Activated CD8-positive, alpha-beta T cell treated with anti-CD3 and anti-CD28 coated beads, Interleukin-2, amount 10 ng/mL, durations not matched to agents 7 days and 5 days (primary cell): ENCODE measurements around the gene ADM. TPM values are rescaled to one million over a fixed set of nuclear protein-coding genes. Genes with fewer than 3 reads are reported as not detected.

ENCODE experiments used
- ATAC-seq: fragments of 150-1000 bp; cut with Tn5 transposase; one replicate; pipeline ENCODE4 v1.10.0; 2021; ENCODE audit warnings: moderate library complexity
- CTCF ChIA-PET: fragments of 350-600 bp; sonication (Branson Sonifier 250); formaldehyde crosslinking; loops from one replicate; lab custom pipeline; 2021; ENCODE audit warnings: antibody characterized with exemption; lab: Charles Lee
- POLR2A ChIA-PET: fragments of 350-600 bp; sonication (Branson Sonifier 250); formaldehyde crosslinking; loops from one replicate; lab custom pipeline; 2021; ENCODE audit warnings: antibody characterized with exemption; lab: Charles Lee
- DNase-seq: peaks from one replicate; pipeline ENCODE4 v3.0.0-alpha.2; 2020
- H3K27ac Mint-ChIP-seq: one replicate; pipeline ENCODE4 v1.8.0; 2021; ENCODE audit warnings: mild to moderate bottlenecking, mixed read lengths
- H3K27me3 Mint-ChIP-seq: one replicate; pipeline ENCODE4 v1.8.0; 2021; ENCODE audit warnings: low read depth, mixed read lengths
- H3K36me3 Mint-ChIP-seq: one replicate; pipeline ENCODE4 v1.8.0; 2021; ENCODE audit warnings: low read depth, mixed read lengths
- H3K4me1 Mint-ChIP-seq: one replicate; pipeline ENCODE4 v1.8.0; 2021; ENCODE audit warnings: low read depth, mixed read lengths
- H3K4me3 Mint-ChIP-seq: one replicate; pipeline ENCODE4 v1.8.0; 2021; ENCODE audit warnings: mild to moderate bottlenecking, mixed read lengths
- H3K9me3 Mint-ChIP-seq: one replicate; pipeline ENCODE4 v1.8.0; 2022; ENCODE audit warnings: mixed read lengths; ENCODE audit not compliant: insufficient read depth
- total RNA-seq, 2 experiments: library from RNA; stranded (reverse); gene quantifications; one replicate each; pipeline ENCODE4 v1.2.3, GENCODE V29; 2021

Gene ADM
- total RNA-seq, 2 experiments from 2014 or later: 3.6 to 3.9 TPM

GRCh38 chr11:10305262-10305963, 540 bp downstream of the ADM start:
- Mint-ChIP-seq H3K27ac (no peak overlapping the region), H3K4me1 (peaks cover 63% of the 10 kb centered on the region)
- no peak for DNase-seq

GRCh38 chr11:10305964-10306918, 1.4 kb downstream of the ADM start:
- Mint-ChIP-seq H3K9me3 (no peaks in the 10 kb centered on the region), H3K27me3 (peaks cover 53% of the 10 kb centered on the region), H3K27ac (no peak overlapping the region), H3K4me1 (peaks cover 64% of the 10 kb centered on the region), H3K4me3 (peak overlapping the region; percentile 96), H3K36me3 (peaks cover 6% of the 10 kb centered on the region)
- POLR2A ChIA-PET: no interaction called here
- CTCF ChIA-PET: interaction anchor here (0.9 to 5.5 kb wide), 11 partner anchors 7 to 557 kb away, joined by 3 to 36 read pairs (median 13); no protein-coding TSS in a partner anchor
- no peak for DNase-seq
- ATAC-seq: no peak

More at GRCh38 chr11:10305262-10305963, 540 bp downstream of the ADM start:
- Mint-ChIP-seq H3K9me3 (no peaks in the 10 kb centered on the region), H3K36me3 (peaks cover 6% of the 10 kb centered on the region), H3K27me3 (peaks cover 58% of the 10 kb centered on the region), H3K4me3 (peak overlapping the region; percentile 96)
- POLR2A ChIA-PET: interaction anchor here (1.4 kb wide), 1 partner anchor 12 kb away, joined by 3 read pairs; no protein-coding TSS in a partner anchor
- CTCF ChIA-PET: interaction anchor here (0.9 to 5.5 kb wide), 7 partner anchors 9 to 546 kb away, joined by 3 to 36 read pairs (median 11); no protein-coding TSS in a partner anchor
- peak; percentile 18 for ATAC-seq

GRCh38 chr11:10307022-10307399, 2.1 kb downstream of the ADM start:
- peaks cover 6% of the 10 kb centered on the region for H3K36me3 Mint-ChIP-seq
- ChIA-PET CTCF (interaction anchor here (0.6 to 4.8 kb wide), 29 partner anchors 8 to 772 kb away, joined by 3 to 85 read pairs (median 5); no protein-coding TSS in a partner anchor), POLR2A (no interaction called here)
- no peak for DNase-seq
- H3K27ac Mint-ChIP-seq: peak overlapping the region; percentile 4
- H3K4me3 Mint-ChIP-seq: peak overlapping the region; percentile 96
- H3K4me1 Mint-ChIP-seq: peaks cover 62% of the 10 kb centered on the region
- ATAC-seq: no peak
- no peaks in the 10 kb centered on the region for H3K9me3 Mint-ChIP-seq
- peaks cover 47% of the 10 kb centered on the region for H3K27me3 Mint-ChIP-seq

- ATAC-seq: peak; percentile 73
- peaks cover 46% of the 10 kb centered on the region for H3K27me3 Mint-ChIP-seq
- CTCF ChIA-PET: interaction anchor here (0.6 to 4.8 kb wide), 35 partner anchors 9 to 773 kb away, joined by 3 to 85 read pairs (median 5); no protein-coding TSS in a partner anchor
- H3K9me3 Mint-ChIP-seq: no peaks in the 10 kb centered on the region
- DNase-seq: peak; percentile 84
- H3K4me3 Mint-ChIP-seq: peak overlapping the region; percentile 96
- peaks cover 59% of the 10 kb centered on the region for H3K4me1 Mint-ChIP-seq
- peaks cover 6% of the 10 kb centered on the region for H3K36me3 Mint-ChIP-seq
- POLR2A ChIA-PET: interaction anchor here (0.6 to 1.1 kb wide), 2 partner anchors 105 to 1619 kb away, joined by 3 read pairs; no protein-coding TSS in a partner anchor
- H3K27ac Mint-ChIP-seq: peak overlapping the region; percentile 77
Measured at GRCh38 chr11:10307400-10308200, 2.7 kb downstream of the ADM start.

GRCh38 chr11:10308201-10308954, 3.5 kb downstream of the ADM start:
- H3K4me1 Mint-ChIP-seq: peaks cover 53% of the 10 kb centered on the region

GRCh38 chr11:10309163-10310093, 4.6 kb downstream of the ADM start:
- H3K27ac Mint-ChIP-seq: no peak overlapping the region
- H3K27me3 Mint-ChIP-seq: peaks cover 30% of the 10 kb centered on the region
- ATAC-seq: no peak
- POLR2A ChIA-PET: no interaction called here
- H3K9me3 Mint-ChIP-seq: no peaks in the 10 kb centered on the region
- CTCF ChIA-PET: interaction anchor here (0.9 to 4.8 kb wide), 14 partner anchors 8 to 550 kb away, joined by 3 to 85 read pairs (median 14); no protein-coding TSS in a partner anchor
- H3K36me3 Mint-ChIP-seq: peaks cover 6% of the 10 kb centered on the region
- H3K4me1 Mint-ChIP-seq: peaks cover 43% of the 10 kb centered on the region
- H3K4me3 Mint-ChIP-seq: peak overlapping the region; percentile 6
- DNase-seq: no peak

More at GRCh38 chr11:10308201-10308954, 3.5 kb downstream of the ADM start:
- Mint-ChIP-seq H3K27me3 (peaks cover 40% of the 10 kb centered on the region), H3K27ac (peak overlapping the region; percentile 77), H3K36me3 (peaks cover 6% of the 10 kb centered on the region), H3K4me3 (peak overlapping the region; percentile 96), H3K9me3 (no peaks in the 10 kb centered on the region)
- DNase-seq: no peak
- CTCF ChIA-PET: interaction anchor here (0.9 to 4.8 kb wide), 25 partner anchors 9 to 773 kb away, joined by 3 to 85 read pairs (median 10); no protein-coding TSS in a partner anchor
- POLR2A ChIA-PET: interaction anchor here (0.6 to 1.1 kb wide), 2 partner anchors 106 to 1620 kb away, joined by 3 read pairs; no protein-coding TSS in a partner anchor
- ATAC-seq: no peak

- H3K4me3 Mint-ChIP-seq: no peak overlapping the region
- no peak for DNase-seq
- H3K4me1 Mint-ChIP-seq: peaks cover 46% of the 10 kb centered on the region
- no peaks in the 10 kb centered on the region for H3K9me3 Mint-ChIP-seq
- ChIA-PET POLR2A (interaction anchor here (0.6 kb wide), 1 partner anchor 17 kb away, joined by 3 read pairs; no protein-coding TSS in a partner anchor), CTCF (interaction anchor here (0.9 to 4.8 kb wide), 9 partner anchors 8 to 551 kb away, joined by 3 to 85 read pairs (median 6); no protein-coding TSS in a partner anchor)
- H3K36me3 Mint-ChIP-seq: peaks cover 6% of the 10 kb centered on the region
- no peak overlapping the region for H3K27ac Mint-ChIP-seq
- no peak for ATAC-seq
- peaks cover 27% of the 10 kb centered on the region for H3K27me3 Mint-ChIP-seq
Measured at GRCh38 chr11:10310301-10310841, 5.5 kb downstream of the ADM start.

GRCh38 chr11:10311802-10312201, 6.9 kb downstream of the ADM start:
- Mint-ChIP-seq H3K36me3 (no peaks in the 10 kb centered on the region), H3K9me3 (no peaks in the 10 kb centered on the region)
- POLR2A ChIA-PET: no interaction called here

More at GRCh38 chr11:10311802-10312201, 6.9 kb downstream of the ADM start:
- ATAC-seq (no peak), DNase-seq (no peak)
- Mint-ChIP-seq H3K27ac (no peak overlapping the region), H3K4me3 (no peak overlapping the region), H3K4me1 (peaks cover 33% of the 10 kb centered on the region), H3K27me3 (peaks cover 19% of the 10 kb centered on the region)
- CTCF ChIA-PET: interaction anchor here (1.0 to 4.8 kb wide), 3 partner anchors 9 to 104 kb away, joined by 3 to 85 read pairs (median 3); no protein-coding TSS in a partner anchor
